Karpas-422 (cell line): ENCODE results near the gene GATA3. TPM values are rescaled to one million over a fixed set of nuclear protein-coding genes. Genes with fewer than 3 reads are reported as not detected.

ENCODE experiments used
- DNase-seq: peaks from one replicate; pipeline ENCODE4 v3.0.0-alpha.2; 2015
- H2AFZ ChIP-seq: fragments of 200-600 bp; sonication (generic); 2 replicates; pipeline ENCODE4 v1.6.1; 2014; ENCODE audit warnings: antibody characterized with exemption, low read length, mixed read lengths
- H3K27ac ChIP-seq: fragments of 200-600 bp; sonication (generic); 2 replicates; pipeline ENCODE4 v1.5.1; 2014; ENCODE audit warnings: mild to moderate bottlenecking, low read length, moderate library complexity
- H3K27me3 ChIP-seq: fragments of 200-600 bp; sonication (generic); 2 replicates; pipeline ENCODE4 v1.6.1; 2014; ENCODE audit warnings: low read length, mixed read lengths
- H3K36me3 ChIP-seq: fragments of 200-600 bp; sonication (generic); 2 replicates; pipeline ENCODE4 v1.6.1; 2014; ENCODE audit warnings: low read length, mixed read lengths; ENCODE audit not compliant: insufficient read depth
- H3K4me1 ChIP-seq: fragments of 200-600 bp; sonication (generic); 2 replicates; pipeline ENCODE4 v1.6.1; 2014; ENCODE audit warnings: mild to moderate bottlenecking, low read length, mixed read lengths
- H3K4me2 ChIP-seq: fragments of 200-600 bp; sonication (generic); 2 replicates; pipeline ENCODE4 v1.6.1; 2014; ENCODE audit warnings: low read length, low read depth, mild to moderate bottlenecking; ENCODE audit not compliant: poor library complexity, severe bottlenecking
- H3K4me3 ChIP-seq: fragments of 200-600 bp; sonication (generic); 2 replicates; pipeline ENCODE4 v1.5.1; 2014; ENCODE audit warnings: mild to moderate bottlenecking, antibody characterized with exemption, low read length, mixed read lengths
- H3K79me2 ChIP-seq: fragments of 200-600 bp; sonication (generic); 2 replicates; pipeline ENCODE4 v1.6.1; 2014; ENCODE audit warnings: mild to moderate bottlenecking, low read length, mixed read lengths
- H3K9ac ChIP-seq: fragments of 200-600 bp; sonication (generic); 2 replicates; pipeline ENCODE4 v1.6.0; 2014; ENCODE audit warnings: low read length
- H3K9me2 ChIP-seq: fragments of 200-600 bp; sonication (generic), shearing (Covaris generic); replicated peaks from 2 replicates; pipeline ENCODE4 v1.6.0; 2014; ENCODE audit warnings: mild to moderate bottlenecking, low read length, moderate library complexity; ENCODE audit not compliant: insufficient read depth
- H3K9me3 ChIP-seq: fragments of 300-700, 200-600 bp; sonication (generic); 2 replicates; pipeline ENCODE4 v1.6.1; 2014; ENCODE audit warnings: low read length, mixed read lengths
- H4K20me1 ChIP-seq: fragments of 200-600 bp; sonication (generic); 2 replicates; pipeline ENCODE4 v1.6.1; 2014; ENCODE audit warnings: mild to moderate bottlenecking, antibody characterized with exemption, low read length, low read depth; ENCODE audit not compliant: insufficient read depth
- total RNA-seq: library from RNA; depleted of rRNA; stranded (reverse); fragments of >200 nt; shearing (Covaris generic); gene quantifications from 2 replicates; pipeline ENCODE4 v1.2.3, GENCODE V29; 2014; ENCODE audit warnings: low replicate concordance

Gene GATA3
- total RNA-seq, 1 experiment from 2014 or later, result not detected

DNA sequence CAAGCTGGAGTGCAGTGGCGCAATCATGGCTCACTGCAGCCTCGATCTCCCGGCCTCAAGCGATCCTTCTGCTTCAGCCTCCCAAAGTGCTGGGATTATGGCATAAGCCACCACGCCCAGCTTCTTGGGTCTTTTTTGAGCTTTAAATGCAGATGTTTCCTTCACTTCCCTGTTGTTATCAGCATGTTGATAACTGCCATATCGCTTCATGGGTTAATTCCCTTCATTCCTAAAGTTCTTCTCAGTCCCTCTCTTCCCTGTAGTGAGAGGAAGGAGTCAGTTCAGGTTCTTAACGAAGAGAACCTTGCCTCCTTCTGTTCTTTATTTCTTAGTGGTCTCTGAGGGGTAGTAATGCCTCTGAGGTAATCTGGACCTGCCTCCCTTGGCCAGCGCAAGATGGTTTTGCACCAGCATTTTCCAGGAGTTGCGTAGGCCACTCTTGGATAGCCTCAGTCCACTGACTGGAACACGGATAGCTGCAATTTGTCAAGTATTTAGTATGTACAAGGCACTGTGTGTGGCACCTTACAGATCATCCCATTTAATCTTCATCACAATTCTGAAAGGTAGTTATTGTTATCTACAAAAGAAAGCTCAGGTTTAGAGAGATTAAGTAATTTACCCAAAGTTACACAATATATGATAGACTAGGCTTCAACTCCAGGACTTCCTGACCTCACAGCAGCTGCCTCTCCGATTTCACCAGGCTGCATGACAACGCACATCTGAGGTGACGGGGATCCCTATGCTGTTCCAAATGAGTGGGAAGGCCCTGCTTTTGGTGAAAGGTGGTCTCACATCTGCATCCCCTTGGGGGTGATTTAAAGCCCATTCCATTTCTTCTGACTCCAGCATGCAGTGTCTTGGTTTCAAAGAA lies 60.5 kb downstream of the GATA3 start:
- Histone ChIP-seq H3K27me3 (no peaks in the 10 kb centered on the region), H3K4me2 (no peak overlapping the region), H4K20me1 (no peaks in the 10 kb centered on the region), H3K9me2 (no peaks in the 10 kb centered on the region), H3K9me3 (no peaks in the 10 kb centered on the region), H3K27ac (no peak overlapping the region), H3K36me3 (no peaks in the 10 kb centered on the region), H2AFZ (no peak overlapping the region), H3K9ac (no peak overlapping the region), H3K4me3 (no peak overlapping the region), H3K79me2 (no peaks in the 10 kb centered on the region), H3K4me1 (no peaks in the 10 kb centered on the region)
- no peak for DNase-seq

DNA sequence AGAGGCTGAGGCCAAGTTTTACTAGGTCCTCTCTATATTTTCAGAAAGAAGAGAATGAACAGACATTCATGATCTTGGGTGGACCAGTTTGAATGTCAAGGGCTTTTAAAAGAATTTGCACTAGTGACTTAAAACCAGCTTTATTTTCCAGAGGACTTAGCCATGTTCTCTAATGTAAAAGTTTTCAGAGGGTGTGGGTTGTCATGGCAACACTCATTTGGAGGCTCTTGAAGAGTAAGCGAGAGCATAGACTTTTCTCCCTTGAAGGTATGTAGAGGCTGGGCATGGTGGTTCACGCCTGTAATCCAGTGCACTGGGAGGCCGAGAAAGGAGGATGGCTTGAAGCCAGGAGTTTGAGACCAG lies 61.1 kb downstream of the GATA3 start:
- no peaks in the 10 kb centered on the region for H4K20me1 ChIP-seq
- no peak overlapping the region for H3K4me2 ChIP-seq
- no peaks in the 10 kb centered on the region for H3K79me2 ChIP-seq
- no peak overlapping the region for H3K27ac ChIP-seq
- H3K9me2 ChIP-seq, result no peaks in the 10 kb centered on the region
- no peaks in the 10 kb centered on the region for H3K4me1 ChIP-seq
- no peak for DNase-seq
- H3K9ac ChIP-seq, result no peak overlapping the region
- no peak overlapping the region for H3K4me3 ChIP-seq
- no peaks in the 10 kb centered on the region for H3K9me3 ChIP-seq
- H3K27me3 ChIP-seq, result no peaks in the 10 kb centered on the region
- no peak overlapping the region for H2AFZ ChIP-seq
- no peaks in the 10 kb centered on the region for H3K36me3 ChIP-seq

DNA sequence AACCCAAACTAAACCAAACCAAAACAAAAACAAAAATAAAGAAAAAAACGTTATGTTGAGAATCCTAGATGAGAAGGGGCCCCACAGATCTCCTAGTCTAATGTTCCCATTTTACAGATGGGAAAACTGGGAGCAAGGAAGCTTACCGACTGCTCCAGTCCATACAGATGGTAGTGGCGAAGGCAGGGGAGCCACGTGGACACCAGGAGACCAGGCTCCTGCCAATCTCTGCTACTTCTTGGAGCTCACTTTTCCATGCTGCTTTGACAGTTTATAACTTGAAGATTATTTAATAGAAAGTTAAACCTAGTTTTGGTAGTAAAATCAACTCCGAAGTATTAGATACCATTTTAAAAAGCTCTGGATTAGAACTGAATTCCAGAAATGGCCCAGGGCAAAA lies 62.0 kb downstream of the GATA3 start:
- Histone ChIP-seq H4K20me1 (no peaks in the 10 kb centered on the region), H3K4me3 (no peak overlapping the region), H3K79me2 (no peaks in the 10 kb centered on the region), H3K9me2 (no peaks in the 10 kb centered on the region), H2AFZ (no peak overlapping the region), H3K9me3 (no peaks in the 10 kb centered on the region), H3K9ac (no peak overlapping the region), H3K4me2 (no peak overlapping the region), H3K27me3 (no peaks in the 10 kb centered on the region), H3K36me3 (no peaks in the 10 kb centered on the region), H3K4me1 (no peaks in the 10 kb centered on the region), H3K27ac (no peak overlapping the region)
- no peak for DNase-seq

DNA sequence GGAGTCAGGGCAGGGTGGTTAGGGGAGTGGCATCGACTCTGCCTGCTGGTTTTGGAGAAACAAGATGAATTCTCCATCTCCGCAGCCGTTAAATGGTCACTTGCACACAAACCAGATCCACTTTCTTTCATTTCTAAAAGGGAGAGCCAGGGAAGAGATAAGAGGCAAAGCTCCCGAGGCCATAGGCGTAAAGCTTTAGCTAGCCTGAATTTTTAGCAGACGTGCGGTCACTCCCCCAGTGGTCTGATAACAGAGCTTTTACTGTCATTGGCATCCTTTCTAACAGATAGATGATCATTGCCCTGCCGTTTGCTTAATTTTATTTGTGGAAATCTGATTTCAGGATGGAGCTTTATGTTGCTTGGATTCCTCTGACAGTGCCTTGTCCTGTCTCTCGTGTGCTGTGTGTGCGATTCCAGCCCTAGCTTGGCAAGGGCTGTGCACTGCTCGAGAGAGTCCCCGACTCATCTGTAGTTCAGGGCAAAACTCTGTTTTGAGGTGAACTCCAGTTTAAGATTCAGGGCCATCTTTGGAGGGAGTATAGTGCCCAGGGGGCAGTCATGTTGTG lies 62.5 kb downstream of the GATA3 start:
- Histone ChIP-seq H3K27ac (no peak overlapping the region), H3K36me3 (no peaks in the 10 kb centered on the region), H3K27me3 (no peaks in the 10 kb centered on the region), H4K20me1 (no peaks in the 10 kb centered on the region), H3K4me3 (no peak overlapping the region), H3K9ac (no peak overlapping the region), H3K79me2 (no peaks in the 10 kb centered on the region), H3K9me3 (no peaks in the 10 kb centered on the region), H3K4me2 (no peak overlapping the region), H3K4me1 (no peaks in the 10 kb centered on the region), H2AFZ (no peak overlapping the region), H3K9me2 (no peaks in the 10 kb centered on the region)
- DNase-seq, result no peak

DNA sequence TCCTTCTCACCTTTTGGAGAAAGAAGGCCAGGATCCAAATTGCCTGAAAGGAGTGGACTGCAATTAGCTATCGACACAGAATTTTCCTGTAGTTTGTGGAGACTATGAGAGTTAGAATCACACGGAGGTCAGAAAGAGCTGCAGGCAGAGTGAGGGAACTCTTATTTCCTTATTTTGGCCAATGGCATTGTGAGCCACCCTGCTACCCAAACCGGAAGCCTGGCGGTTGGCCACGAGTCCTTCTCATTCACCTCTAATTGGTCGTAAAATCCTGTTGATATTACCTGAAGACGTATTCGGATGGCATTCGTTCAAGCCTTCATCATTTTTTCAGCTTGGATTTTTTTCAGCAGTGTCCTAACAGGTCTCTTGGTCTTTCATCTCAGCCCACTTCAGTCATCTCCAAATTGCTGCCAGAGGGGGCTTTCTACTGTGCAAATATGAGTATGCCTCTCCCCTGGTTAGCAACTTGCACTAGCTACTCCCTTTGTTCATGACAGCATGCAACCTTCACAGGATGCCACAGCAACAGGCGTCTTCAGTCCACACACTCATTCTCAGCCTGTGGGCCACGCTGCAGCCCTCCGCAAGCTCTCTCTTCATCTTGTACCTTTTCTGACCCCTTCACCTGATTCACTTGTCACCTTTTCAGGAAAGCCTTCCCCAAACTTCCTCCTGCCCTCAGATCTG lies 66.9 kb downstream of the GATA3 start:
- H3K4me2 ChIP-seq, result no peak overlapping the region
- H3K9me3 ChIP-seq, result no peaks in the 10 kb centered on the region
- no peaks in the 10 kb centered on the region for H3K9me2 ChIP-seq
- no peaks in the 10 kb centered on the region for H3K27me3 ChIP-seq
- no peaks in the 10 kb centered on the region for H3K79me2 ChIP-seq
- H3K36me3 ChIP-seq, result no peaks in the 10 kb centered on the region
- H2AFZ ChIP-seq, result no peak overlapping the region
- no peak overlapping the region for H3K27ac ChIP-seq
- no peaks in the 10 kb centered on the region for H4K20me1 ChIP-seq
- H3K4me3 ChIP-seq, result no peak overlapping the region
- no peak for DNase-seq
- H3K9ac ChIP-seq, result no peak overlapping the region
- H3K4me1 ChIP-seq, result no peaks in the 10 kb centered on the region

DNA sequence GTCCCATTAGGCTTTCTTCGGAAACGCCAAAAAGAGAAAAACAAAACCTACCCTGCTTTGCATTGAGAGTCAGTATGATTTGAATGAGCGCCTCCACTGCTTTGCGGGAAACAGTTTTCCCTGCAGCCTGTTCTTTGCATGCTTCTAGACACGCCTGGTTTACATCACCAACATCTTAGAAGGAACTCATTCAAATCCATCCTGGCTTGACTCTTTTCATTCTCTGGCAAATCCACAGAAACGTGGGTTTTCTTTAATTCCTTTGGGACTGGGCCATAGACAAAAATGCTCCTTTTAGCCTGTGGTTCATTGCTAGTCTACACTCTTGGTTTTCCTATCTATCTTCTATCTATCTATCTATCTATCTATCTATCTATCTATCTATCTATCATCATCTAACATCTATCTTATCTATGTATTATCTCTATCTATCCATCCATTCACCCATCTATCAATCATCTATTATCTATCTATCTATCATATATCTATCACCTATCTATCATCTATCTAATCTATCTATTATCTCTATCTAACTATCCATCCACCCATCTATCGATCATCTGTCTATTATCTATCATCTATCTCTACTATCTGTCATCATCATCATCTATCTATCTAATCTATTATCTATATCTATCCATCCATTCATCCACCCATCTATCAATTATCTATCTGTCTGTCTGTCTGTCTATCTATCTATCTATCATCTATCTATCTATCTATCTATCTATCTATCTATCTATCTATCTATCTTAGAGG lies 68.3 kb downstream of the GATA3 start:
- Histone ChIP-seq H3K27me3 (no peaks in the 10 kb centered on the region), H3K9me3 (no peaks in the 10 kb centered on the region), H3K4me3 (no peak overlapping the region), H3K9ac (no peak overlapping the region), H3K27ac (no peak overlapping the region), H2AFZ (no peak overlapping the region), H3K79me2 (no peaks in the 10 kb centered on the region), H3K36me3 (no peaks in the 10 kb centered on the region), H3K4me1 (no peaks in the 10 kb centered on the region), H4K20me1 (no peaks in the 10 kb centered on the region), H3K4me2 (no peak overlapping the region), H3K9me2 (no peaks in the 10 kb centered on the region)
- no peak for DNase-seq

DNA sequence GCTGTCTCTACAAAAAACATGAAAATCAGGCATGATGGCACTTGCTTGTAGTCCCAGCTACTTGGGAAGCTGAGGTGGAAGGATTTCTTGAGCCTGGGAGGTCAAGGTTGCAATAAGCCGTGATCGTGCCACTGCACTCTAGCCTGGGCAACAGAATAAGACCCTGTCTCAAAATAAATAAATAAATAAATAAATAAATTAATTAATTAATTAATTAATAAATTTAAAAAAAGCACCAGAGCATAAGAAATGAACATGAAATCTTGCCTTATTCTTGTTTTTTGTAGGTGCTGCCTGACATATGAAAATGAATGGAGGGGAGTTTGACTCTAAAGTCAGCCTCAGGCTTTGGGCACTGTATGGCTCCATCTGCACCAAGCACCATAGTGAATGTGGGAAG lies 69.9 kb downstream of the GATA3 start:
- no peaks in the 10 kb centered on the region for H3K27me3 ChIP-seq
- H4K20me1 ChIP-seq, result no peaks in the 10 kb centered on the region
- no peaks in the 10 kb centered on the region for H3K36me3 ChIP-seq
- no peak overlapping the region for H3K9ac ChIP-seq
- H3K4me3 ChIP-seq, result no peak overlapping the region
- DNase-seq, result no peak
- H3K79me2 ChIP-seq, result no peaks in the 10 kb centered on the region
- no peak overlapping the region for H2AFZ ChIP-seq
- H3K4me2 ChIP-seq, result no peak overlapping the region
- no peaks in the 10 kb centered on the region for H3K4me1 ChIP-seq
- H3K27ac ChIP-seq, result no peak overlapping the region
- no peaks in the 10 kb centered on the region for H3K9me2 ChIP-seq
- H3K9me3 ChIP-seq, result no peaks in the 10 kb centered on the region
